GM19463 (cell line): ENCODE measurements around the gene GPR55.
"Not testable (repeated sequence)": the region's sequence is repeated elsewhere in the genome, so short reads cannot be mapped to it uniquely, and the experiment has no call there.

ENCODE experiments used
- ATAC-seq: cut with Tn5 transposase; IDR thresholded peaks from one replicate; pipeline ENCODE4 v1.9.1; 2021; ENCODE audit warnings: mild to moderate bottlenecking, moderate library complexity; ENCODE audit not compliant: unreplicated experiment

The GPR55 gene, protein sequence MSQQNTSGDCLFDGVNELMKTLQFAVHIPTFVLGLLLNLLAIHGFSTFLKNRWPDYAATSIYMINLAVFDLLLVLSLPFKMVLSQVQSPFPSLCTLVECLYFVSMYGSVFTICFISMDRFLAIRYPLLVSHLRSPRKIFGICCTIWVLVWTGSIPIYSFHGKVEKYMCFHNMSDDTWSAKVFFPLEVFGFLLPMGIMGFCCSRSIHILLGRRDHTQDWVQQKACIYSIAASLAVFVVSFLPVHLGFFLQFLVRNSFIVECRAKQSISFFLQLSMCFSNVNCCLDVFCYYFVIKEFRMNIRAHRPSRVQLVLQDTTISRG

GRCh38 chr2:230924470-230925341 is at the start of gene GPR55:
TSS of gene GPR55 (minus strand) at chr2:230925242. CDS start at chr2:230910962, 14,280 bp downstream.
- peak; percentile 26 for ATAC-seq

GRCh38 chr2:230974096-230974913 is 49.3 kb upstream of the GPR55 start:
- ATAC-seq, result peak; percentile 88

DNA sequence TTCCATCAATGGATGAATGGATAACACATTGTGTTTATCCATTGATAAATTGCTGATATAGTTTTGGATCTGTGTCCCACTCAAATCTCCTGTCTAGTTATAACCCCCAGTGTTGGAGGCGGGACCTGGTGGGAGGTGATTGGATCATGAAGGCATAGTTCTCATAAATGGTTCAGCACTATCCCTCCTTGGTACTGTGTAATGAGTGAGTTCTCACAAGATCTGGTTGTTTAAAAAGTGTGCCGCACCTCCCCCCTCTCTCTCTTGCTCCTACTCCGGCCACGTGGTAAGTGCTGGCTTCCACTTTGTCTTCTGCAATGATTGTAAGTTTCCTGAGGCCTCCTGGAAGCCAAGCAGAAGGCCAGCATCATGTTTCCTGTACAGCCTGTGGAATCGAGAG is 47.0 kb upstream of the GPR55 start:
- ATAC-seq, result no peak

DNA sequence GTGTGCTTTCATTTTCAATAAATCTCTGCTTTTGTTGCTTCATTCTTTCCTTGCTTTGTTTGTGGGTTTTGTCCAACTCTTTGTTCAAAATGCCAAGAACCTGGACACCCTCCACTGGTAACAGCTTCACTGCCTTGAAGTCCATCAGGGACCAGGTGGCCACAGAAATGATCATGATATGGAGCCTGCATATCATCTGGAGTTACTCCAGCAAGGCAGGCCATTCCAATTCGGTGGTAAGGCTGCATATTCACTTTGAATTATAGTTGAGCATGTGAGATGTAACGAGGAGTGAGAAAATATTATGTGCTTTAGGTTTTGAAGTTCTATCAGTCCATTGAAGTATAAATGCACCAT is 44.6 kb upstream of the GPR55 start:
- ATAC-seq, result no peak

- no peak for ATAC-seq
These were observed 44.0 kb upstream of the GPR55 start for GRCh38 chr2:230968921-230969658.

GRCh38 chr2:230968314-230968713 is 43.3 kb upstream of the GPR55 start:
- ATAC-seq, result not testable (repeated sequence)

- no peak for ATAC-seq
These were observed 42.1 kb upstream of the GPR55 start for GRCh38 chr2:230967113-230967512.

GRCh38 chr2:230964136-230964730 is 39.2 kb upstream of the GPR55 start:
- no peak for ATAC-seq

GRCh38 chr2:230961091-230961491 is 36.0 kb upstream of the GPR55 start:
- no peak for ATAC-seq

DNA sequence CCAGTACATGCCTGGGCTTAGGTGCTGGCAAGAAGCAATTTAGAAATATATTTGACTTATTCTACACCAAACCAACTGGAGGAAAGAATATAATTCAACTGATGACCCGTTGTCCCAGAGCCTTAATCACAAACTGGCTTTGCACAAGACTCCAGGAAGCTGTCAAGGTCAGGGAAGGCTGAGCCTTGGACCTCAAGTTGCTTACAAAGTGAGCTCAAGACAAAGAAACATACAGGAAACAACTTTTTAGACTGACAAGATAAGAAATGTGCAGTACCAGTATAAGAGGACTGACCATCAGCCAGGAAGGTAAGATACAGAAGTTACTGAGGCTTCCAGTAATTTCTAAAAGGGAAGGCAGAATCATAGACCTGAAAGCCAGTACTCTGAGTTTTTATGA is 35.0 kb upstream of the GPR55 start:
- no peak for ATAC-seq

GRCh38 chr2:230958820-230959756 is 34.0 kb upstream of the GPR55 start:
- no peak for ATAC-seq

- ATAC-seq, result no peak
These were observed 32.8 kb upstream of the GPR55 start for GRCh38 chr2:230957756-230958391.

- peak; percentile 67 for ATAC-seq
These were observed 32.0 kb upstream of the GPR55 start for GRCh38 chr2:230956827-230957755.

DNA sequence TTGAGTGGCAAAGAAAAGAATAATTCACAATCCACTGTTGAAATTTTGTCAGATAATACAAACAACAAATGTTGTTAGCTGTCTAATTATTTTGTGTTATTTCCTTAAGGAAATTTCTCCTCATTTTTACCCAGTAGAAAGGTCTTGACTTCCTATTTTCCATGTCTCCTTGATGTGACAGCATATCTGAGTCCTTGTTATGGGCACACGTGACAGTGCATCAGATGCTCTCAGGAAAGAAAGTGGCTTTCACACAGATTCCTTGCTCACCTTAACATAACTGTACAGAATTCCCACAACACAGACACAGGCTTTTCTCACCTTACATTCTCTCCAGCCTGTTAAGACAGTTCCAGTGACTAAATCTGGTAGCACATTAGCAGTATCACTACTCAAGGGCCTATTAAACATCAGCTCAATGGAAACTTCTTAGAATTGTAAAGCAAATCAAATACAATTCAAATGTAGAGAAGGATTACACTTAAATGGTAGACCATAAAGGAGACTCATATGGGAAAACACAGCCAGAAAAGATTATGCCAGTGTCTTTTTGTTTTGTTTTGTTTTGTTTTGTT is 30.2 kb upstream of the GPR55 start:
- ATAC-seq, result no peak

DNA sequence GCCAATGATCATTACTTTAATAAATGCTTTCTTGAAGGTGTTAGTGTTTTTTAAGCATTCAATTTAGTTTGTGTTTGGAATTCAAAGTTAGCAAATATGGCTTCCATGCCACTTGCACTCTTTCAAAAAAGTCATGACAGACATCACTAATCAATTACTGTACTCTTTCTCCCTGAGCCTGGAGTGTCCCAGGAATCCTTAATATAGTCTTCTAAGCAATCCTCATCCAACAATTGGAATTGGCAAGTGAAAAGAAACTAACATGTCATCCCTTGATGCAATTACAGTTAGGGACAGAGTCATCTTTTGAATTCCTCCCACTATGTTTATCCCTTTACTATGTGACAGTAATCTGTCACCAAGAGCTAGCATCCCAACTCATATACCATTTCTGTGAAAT is 29.7 kb upstream of the GPR55 start:
- ATAC-seq, result no peak

DNA sequence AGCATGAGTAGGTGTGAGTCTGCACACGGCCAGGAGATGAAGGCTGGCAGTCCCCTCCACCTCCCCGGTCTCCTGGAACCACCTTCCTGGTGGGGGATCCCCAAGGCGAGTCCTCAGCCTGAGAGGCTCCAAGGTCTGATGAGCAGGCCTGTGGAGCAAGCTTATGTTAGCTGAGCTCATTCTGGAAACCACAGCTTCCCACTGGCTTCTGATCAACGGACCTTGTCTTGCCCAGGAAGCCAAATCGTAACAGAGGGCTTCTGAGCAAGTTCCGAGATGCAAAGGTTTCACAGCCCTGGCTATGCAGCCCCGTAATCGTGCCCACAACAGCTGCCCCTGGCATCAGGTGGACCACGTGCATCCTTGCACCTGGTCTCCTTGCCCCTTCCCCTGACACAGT is 28.8 kb upstream of the GPR55 start:
- ATAC-seq, result peak; percentile 28

DNA sequence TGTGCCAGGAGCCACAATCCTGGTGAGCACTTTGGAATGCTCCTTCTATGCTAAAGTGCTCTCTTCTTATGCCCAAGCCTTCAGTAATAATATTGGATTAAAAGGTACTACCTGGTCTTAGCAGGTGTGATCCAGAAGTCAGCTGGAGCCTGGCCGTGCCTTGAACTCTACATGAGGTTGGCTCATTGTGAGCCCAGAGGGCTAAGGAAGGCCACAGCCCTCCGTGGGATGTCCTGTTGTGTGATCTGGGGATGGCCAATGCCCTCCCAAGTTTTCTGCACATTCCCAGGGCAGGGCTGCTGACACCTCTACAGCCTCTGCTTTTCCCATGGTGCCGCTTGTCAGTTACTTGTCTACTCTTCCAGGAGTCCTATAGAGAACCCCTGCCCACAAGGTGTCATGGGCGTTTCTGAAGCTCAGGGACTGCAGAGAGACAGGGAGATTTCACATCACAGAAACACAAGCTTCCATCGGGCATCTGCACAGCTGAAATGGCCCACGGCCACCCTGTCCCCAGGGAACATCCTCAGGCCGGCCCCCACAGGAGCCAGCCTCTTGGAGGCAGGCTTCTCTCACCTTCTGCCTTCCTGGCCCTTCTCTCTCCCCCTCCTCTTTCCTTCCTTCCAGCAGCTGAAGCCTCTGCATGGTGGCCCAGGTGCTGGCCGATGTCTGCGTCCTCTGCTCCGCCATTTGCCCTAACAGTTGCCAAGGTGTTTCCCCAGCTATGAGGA is 27.3 kb upstream of the GPR55 start:
- no peak for ATAC-seq
